Esophagus muscularis mucosa (tissue), 4 donors: ENCODE results near the gene COPB2.

Source experiments
- CTCF ChIP-seq, 3 experiments: fragments of 200-600 bp in 2 of 3; fragments of 450-650 bp in 1 of 3; sonication (generic) in 2 of 3; IDR thresholded peaks; one replicate each; pipeline ENCODE4 v1.5.1; 2017 to 2019; ENCODE audit warnings: antibody characterized with exemption in 3 of 3, mild to moderate bottlenecking in 2 of 3, moderate library complexity in 1 of 3
- EP300 ChIP-seq: sonication (generic); formaldehyde crosslinking; IDR thresholded peaks from one replicate; pipeline ENCODE4 v1.6.1; 2017; ENCODE audit warnings: antibody characterized with exemption
- POLR2A ChIP-seq: fragments of 450-650 bp; IDR thresholded peaks from one replicate; pipeline ENCODE4 v1.6.1; 2017; ENCODE audit warnings: antibody characterized with exemption, moderate library complexity, mild to moderate bottlenecking, low read depth
- POLR2AphosphoS5 ChIP-seq, 2 donors: sonication (generic); formaldehyde crosslinking; IDR thresholded peaks; one replicate each; pipeline ENCODE4 v1.6.1; 2017; ENCODE audit warnings: antibody characterized with exemption in 2 of 2

GRCh38 chr3:139320551-139321309 lies 68.7 kb downstream of the COPB2 start:
- TF ChIP-seq CTCF (IDR thresholded peaks at IDR 0.05) = no peak
- no peak for TF ChIP-seq POLR2A
- no peak for TF ChIP-seq EP300
- TF ChIP-seq POLR2AphosphoS5 (IDR thresholded peaks at IDR 0.05) = no peak
